HCT116 (cell line): ENCODE measurements around the gene ACY1. TPM values are rescaled to one million over a fixed set of nuclear protein-coding genes. Genes with fewer than 3 reads are reported as not detected.

Source experiments
- ATAC-seq: fragments of 200-7000 bp; cut with Tn5 transposase; 2 replicates; pipeline ENCODE4 v1.9.1; 2020; ENCODE audit warnings: mild to moderate bottlenecking, moderate library complexity
- BruUV-seq: library from RNA; stranded (reverse); fragments of 400-500 nt; replicated peaks from 2 replicates; lab custom pipeline; 2021; lab: Mats Ljungman, UMichigan
- CTCF ChIA-PET: fragments of 300-600 bp; sonication (Branson Sonifier 250); formaldehyde crosslinking; loops from one replicate; lab custom pipeline; 2021; ENCODE audit warnings: antibody characterized with exemption; lab: Charles Lee
- POLR2A ChIA-PET: fragments of 300-600, 350-600 bp; sonication (Branson Sonifier 250); formaldehyde crosslinking; loops from one replicate; lab custom pipeline; 2021; ENCODE audit warnings: antibody characterized with exemption; lab: Charles Lee
- RAD21 ChIA-PET, 2 experiments: fragments of 300-600 bp; sonication (Branson Sonifier 250); formaldehyde crosslinking; loops; one replicate each; lab custom pipeline; 2023; ENCODE audit warnings: low total read pairs in 2 of 2; ENCODE audit not compliant: uncharacterized antibody in 2 of 2, unreplicated experiment in 2 of 2, low non-redundant PET in 1 of 2; lab: Charles Lee
- DNase-seq: peaks from one replicate; pipeline ENCODE4 v3.0.0-alpha.2; 2010; ENCODE audit warnings: low read depth, low spot score
- H2AFZ ChIP-seq: fragments of 200-600 bp; shearing (Covaris generic), sonication (generic); 2 replicates; pipeline ENCODE4 v1.6.1; 2017; ENCODE audit warnings: low read depth, mixed run types, mixed read lengths, antibody characterized with exemption, low read length; ENCODE audit not compliant: poor library complexity, severe bottlenecking
- H3K27ac ChIP-seq: 2 replicates; pipeline ENCODE4 v1.5.1; 2012; ENCODE audit warnings: low read depth, low read length
- H3K27me3 ChIP-seq: fragments of 200-600 bp; sonication (generic); 2 replicates; pipeline ENCODE4 v1.6.1; 2016; ENCODE audit warnings: mixed run types, low read length, mixed read lengths; ENCODE audit not compliant: insufficient read depth
- H3K36me3 ChIP-seq, 2 experiments: fragments of 200-500 bp in 1 of 2; fragments of 200-600 bp in 1 of 2; sonication (Bioruptor generic) in 1 of 2; sonication (generic) in 1 of 2; 2 replicates each; pipeline versions ENCODE4 v1.5.1 to v1.6.1; 2014 to 2016; ENCODE audit warnings: low read length in 2 of 2, inconsistent platforms in 1 of 2, mixed read lengths in 1 of 2, mixed run types in 1 of 2; ENCODE audit not compliant: insufficient read depth in 2 of 2, control insufficient read depth in 1 of 2
- H3K4me1 ChIP-seq, 2 experiments: fragments of 200-600 bp in 1 of 2; sonication (generic) in 1 of 2; 2 replicates each; pipeline versions ENCODE4 v1.5.1 to v1.6.1; 2012 to 2017; ENCODE audit warnings: low read length in 2 of 2, inconsistent platforms in 1 of 2, mild to moderate bottlenecking in 1 of 2, mixed read lengths in 1 of 2, mixed run types in 1 of 2, moderate library complexity in 1 of 2; ENCODE audit not compliant: insufficient read depth in 2 of 2, control insufficient read depth in 1 of 2
- H3K4me2 ChIP-seq: fragments of 200-600 bp; sonication (generic); 2 replicates; pipeline ENCODE4 v1.6.1; 2017; ENCODE audit warnings: mixed run types, low read length, mixed read lengths
- H3K4me3 ChIP-seq, 2 experiments: fragments of 200-600 bp in 1 of 2; sonication (generic) in 1 of 2; replicated peaks in 1 of 2; 2 replicates each; pipeline ENCODE4 v1.5.1; 2011 to 2016; ENCODE audit warnings: low read length in 2 of 2, control low read depth in 1 of 2, low read depth in 1 of 2, mild to moderate bottlenecking in 1 of 2, mixed read lengths in 1 of 2, mixed run types in 1 of 2
- H3K79me2 ChIP-seq: fragments of 200-600 bp; sonication (generic); 2 replicates; pipeline ENCODE4 v1.6.1; 2017; ENCODE audit warnings: mild to moderate bottlenecking, mixed run types, low read length, moderate library complexity, mixed read lengths; ENCODE audit not compliant: insufficient read depth
- H3K9ac ChIP-seq: fragments of 200-600 bp; sonication (generic); 2 replicates; pipeline ENCODE4 v1.6.1; 2016; ENCODE audit warnings: low read length, mixed read lengths
- H3K9me2 ChIP-seq: fragments of 200-600 bp; sonication (generic), shearing (Covaris generic); 2 replicates; pipeline ENCODE4 v1.6.1; 2017; ENCODE audit warnings: mixed run types, mild to moderate bottlenecking, moderate library complexity; ENCODE audit not compliant: insufficient read depth
- H3K9me3 ChIP-seq, 2 experiments: fragments of 200-500 bp in 1 of 2; fragments of 200-600 bp in 1 of 2; sonication (Bioruptor generic) in 1 of 2; sonication (generic) in 1 of 2; 2 replicates each; pipeline ENCODE4 v1.6.1; 2014 to 2017; ENCODE audit warnings: low read length in 2 of 2, mixed read lengths in 2 of 2, inconsistent platforms in 1 of 2, low read depth in 1 of 2, mild to moderate bottlenecking in 1 of 2, mixed run types in 1 of 2, moderate library complexity in 1 of 2; ENCODE audit not compliant: control insufficient read depth in 1 of 2, insufficient read depth in 1 of 2
- H4K20me1 ChIP-seq: fragments of 200-600 bp; sonication (generic), shearing (Covaris generic); 2 replicates; pipeline ENCODE4 v1.6.1; 2017; ENCODE audit warnings: mixed run types, mild to moderate bottlenecking, moderate library complexity; ENCODE audit not compliant: insufficient read depth
- CTCF ChIP-seq, 3 experiments: fragments of 200-600 bp in 1 of 3; sonication (generic) in 1 of 3; IDR thresholded peaks in 2 of 3; conservative IDR thresholded peaks in 1 of 3; 2 replicates each; pipeline ENCODE4 v1.5.1; 2012 to 2017; ENCODE audit warnings: low read depth in 2 of 3, low read length in 2 of 3, antibody characterized with exemption in 1 of 3, borderline replicate concordance in 1 of 3, control low read depth in 1 of 3, mild to moderate bottlenecking in 1 of 3, mixed read lengths in 1 of 3, mixed run types in 1 of 3, moderate library complexity in 1 of 3; ENCODE audit not compliant: insufficient read depth in 1 of 3
- EZH2 ChIP-seq: fragments of 200-600 bp; sonication (generic); IDR thresholded peaks from 2 replicates; pipeline ENCODE4 v1.6.1; 2017; ENCODE audit warnings: antibody characterized with exemption, mixed run types
- FOSL1 ChIP-seq: IDR thresholded peaks from 2 replicates; pipeline ENCODE4 v1.6.1; 2012; ENCODE audit warnings: low read depth
- POLR2A ChIP-seq: IDR thresholded peaks from 2 replicates; pipeline ENCODE4 v1.7.0; 2011; ENCODE audit warnings: borderline replicate concordance; ENCODE audit not compliant: insufficient read depth, insufficient read length; ENCODE audit errors: extremely low read depth
- POLR2AphosphoS5 ChIP-seq: IDR thresholded peaks from 2 replicates; pipeline ENCODE4 v1.6.1; 2011; ENCODE audit warnings: mild to moderate bottlenecking, low read depth, low read length, moderate library complexity
- SP1 ChIP-seq: IDR thresholded peaks from 2 replicates; pipeline ENCODE4 v1.6.1; 2012; ENCODE audit warnings: low read depth
- SRF ChIP-seq: IDR thresholded peaks from 2 replicates; pipeline ENCODE4 v1.6.1; 2012; ENCODE audit warnings: low read depth
- TCF7L2 ChIP-seq: IDR thresholded peaks from 2 replicates; pipeline ENCODE4 v1.7.0; 2011; ENCODE audit warnings: borderline replicate concordance, inconsistent platforms; ENCODE audit not compliant: insufficient read depth, insufficient read length; ENCODE audit errors: extremely low read depth
- YY1 ChIP-seq: IDR thresholded peaks from 2 replicates; pipeline ENCODE4 v1.6.1; 2011; ENCODE audit warnings: low read length, low read depth, moderate library complexity, mild to moderate bottlenecking; ENCODE audit not compliant: insufficient replicate concordance; ENCODE audit errors: extremely low read depth
- ZBTB33 ChIP-seq: IDR thresholded peaks from 2 replicates; pipeline ENCODE4 v1.6.1; 2011; ENCODE audit warnings: mild to moderate bottlenecking, low read length, moderate library complexity; ENCODE audit not compliant: insufficient replicate concordance; ENCODE audit errors: extremely low read depth
- intact Hi-C: fragments of 100-400 bp; cut with micrococcal nuclease; formaldehyde crosslinking; loops from 2 replicates; pipeline ENCODE4 v1.10.0; 2022
- total RNA-seq: library from RNA; stranded (reverse); gene quantifications from one replicate; pipeline ENCODE4 v1.2.1, GENCODE V29; 2021; ENCODE audit not compliant: unreplicated experiment
- TF ChIP-seq, protein P1 (sequence below): IDR thresholded peaks from 2 replicates; pipeline ENCODE4 v1.6.1; 2012

The ACY1 gene
- total RNA-seq, 1 experiment from 2014 or later = 73.2 TPM

DNA sequence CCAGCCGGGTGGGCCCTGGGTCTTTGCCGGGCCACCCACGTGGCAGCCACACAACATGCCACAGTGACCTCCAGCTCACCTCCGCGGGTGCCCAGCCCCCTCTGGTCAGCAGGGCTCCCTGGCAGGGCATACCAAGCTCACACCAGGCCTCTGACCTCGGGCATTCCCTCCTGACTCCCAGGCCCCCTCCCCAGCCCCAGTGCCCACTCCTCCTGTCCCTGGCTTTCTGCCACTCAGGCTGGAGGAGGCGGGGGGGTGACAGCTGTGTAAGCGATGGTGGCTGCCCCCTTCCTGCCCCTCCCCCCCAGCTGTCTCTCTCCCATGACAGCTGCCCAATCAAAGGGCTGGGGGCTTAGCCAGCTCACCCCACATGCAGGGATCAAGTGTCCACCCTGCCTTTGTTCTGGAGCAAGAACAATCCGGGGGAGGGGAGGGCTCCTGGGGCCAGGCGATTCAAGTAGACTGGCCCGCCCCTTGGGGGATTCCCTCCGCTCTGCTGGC is 19.3 kb upstream of the ACY1 start:
- Histone ChIP-seq H2AFZ (no peak overlapping the region), H3K4me3 (no peak overlapping the region), H3K27ac (no peak overlapping the region), H4K20me1 (no peaks in the 10 kb centered on the region), H3K36me3 (0 out of 4 replicates have a peak, but pooled peaks cover 0 to 3% of the 10 kb centered on the region in 2 experiments), H3K27me3 (no peaks in the 10 kb centered on the region), H3K9ac (no peak overlapping the region), H3K4me2 (no peak overlapping the region), H3K4me1 (peaks cover 13 to 24% of the 10 kb centered on the region in 2 experiments), H3K9me2 (no peaks in the 10 kb centered on the region), H3K9me3 (no peaks in the 10 kb centered on the region), H3K79me2 (peaks cover 3% of the 10 kb centered on the region; the same call in 1 of the 2 replicates)
- CTCF ChIA-PET = interaction anchor here (1.2 kb wide), 1 partner anchor 22 kb away, joined by 3 read pairs; the partner anchor contains the start of gene RRP9
- DNase-seq (no peak), ATAC-seq (no peak)
- POLR2A ChIA-PET = interaction anchor here (1.4 kb wide), 1 partner anchor 10 kb away, joined by 6 read pairs; the partner anchor contains the start of gene ABHD14B
- intact Hi-C loops = no loop called here
- RAD21 ChIA-PET = no interaction called here
- no TSS peak for BruUV-seq
- no peak for TF ChIP-seq EZH2
- TF ChIP-seq SP1 = no peak
- no peak for TF ChIP-seq POLR2AphosphoS5
- no peak for TF ChIP-seq SRF
- TF ChIP-seq, protein P1, sequence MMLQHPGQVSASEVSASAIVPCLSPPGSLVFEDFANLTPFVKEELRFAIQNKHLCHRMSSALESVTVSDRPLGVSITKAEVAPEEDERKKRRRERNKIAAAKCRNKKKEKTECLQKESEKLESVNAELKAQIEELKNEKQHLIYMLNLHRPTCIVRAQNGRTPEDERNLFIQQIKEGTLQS = no peak
- TF ChIP-seq POLR2A = no peak
- TF ChIP-seq ZBTB33 = no peak
- TF ChIP-seq FOSL1 = no peak
- TF ChIP-seq TCF7L2 = no peak
- TF ChIP-seq YY1 = no peak
- TF ChIP-seq CTCF (IDR thresholded peaks at IDR 0.05 in 2 of 3, conservative IDR thresholded peaks at IDR 0.05 in 1 of 3; ENCODE audit: borderline replicate concordance in 1 of 3, insufficient read depth in 1 of 3, low read depth in 2 of 3, low read length in 2 of 3) = no peak
- TF ChIP-seq, all 23 proteins: peak for 0
